ENCODE data around the gene DNAJC8. TPM values are rescaled to one million over a fixed set of nuclear protein-coding genes. Genes with fewer than 3 reads are reported as not detected.

DNAJC8 gene
- total RNA-seq, 1 donor from 2014 or later: 90.2 TPM

- no peak overlapping the region for H3K27ac Mint-ChIP-seq
- H3K36me3 Mint-ChIP-seq: peaks cover 3% of the 10 kb centered on the region
- DNase-seq (ENCODE audit: extremely low spot score, unreplicated experiment): no peak
- no peak for TF ChIP-seq CTCF (conservative IDR thresholded peaks at IDR 0.05)
- H3K9me3 Mint-ChIP-seq: no peaks in the 10 kb centered on the region
- H3K4me3 Mint-ChIP-seq: no peak overlapping the region
- no peaks in the 10 kb centered on the region for H3K4me1 Mint-ChIP-seq (ENCODE audit: unreplicated experiment)
- no peaks in the 10 kb centered on the region for H3K27me3 Mint-ChIP-seq
Measured at GRCh38 chr1:28209700-28210099, 23.1 kb downstream of the DNAJC8 start.

- TF ChIP-seq CTCF (conservative IDR thresholded peaks at IDR 0.05): peak; percentile 75
- Mint-ChIP-seq H3K4me1 (ENCODE audit: unreplicated experiment) (no peaks in the 10 kb centered on the region), H3K4me3 (no peak overlapping the region), H3K9me3 (no peaks in the 10 kb centered on the region), H3K36me3 (peaks cover 3% of the 10 kb centered on the region), H3K27me3 (no peaks in the 10 kb centered on the region), H3K27ac (no peak overlapping the region)
- DNase-seq (ENCODE audit: extremely low spot score, unreplicated experiment): no peak
Measured at GRCh38 chr1:28208818-28209441, 23.9 kb downstream of the DNAJC8 start.

- Mint-ChIP-seq H3K4me3 (no peak overlapping the region), H3K27ac (no peak overlapping the region), H3K4me1 (ENCODE audit: unreplicated experiment) (no peaks in the 10 kb centered on the region), H3K9me3 (no peaks in the 10 kb centered on the region), H3K36me3 (peaks cover 20% of the 10 kb centered on the region), H3K27me3 (no peaks in the 10 kb centered on the region)
- no peak for DNase-seq (ENCODE audit: extremely low spot score, unreplicated experiment)
- TF ChIP-seq CTCF (conservative IDR thresholded peaks at IDR 0.05): no peak
Measured at GRCh38 chr1:28205243-28205642, 27.6 kb downstream of the DNAJC8 start.

GRCh38 chr1:28200234-28200873 lies 32.5 kb downstream of the DNAJC8 start:
- Mint-ChIP-seq H3K36me3 (peaks cover 35% of the 10 kb centered on the region), H3K9me3 (no peaks in the 10 kb centered on the region), H3K27me3 (no peaks in the 10 kb centered on the region), H3K4me1 (ENCODE audit: unreplicated experiment) (peaks cover 6% of the 10 kb centered on the region), H3K4me3 (no peak overlapping the region), H3K27ac (no peak overlapping the region)
- no peak for TF ChIP-seq CTCF (conservative IDR thresholded peaks at IDR 0.05)
- no peak for DNase-seq (ENCODE audit: extremely low spot score, unreplicated experiment)

GRCh38 chr1:28199328-28200233 lies 33.2 kb downstream of the DNAJC8 start:
- peaks cover 35% of the 10 kb centered on the region for H3K36me3 Mint-ChIP-seq
- TF ChIP-seq CTCF (conservative IDR thresholded peaks at IDR 0.05): no peak
- DNase-seq (ENCODE audit: extremely low spot score, unreplicated experiment): no peak
- H3K27ac Mint-ChIP-seq: no peak overlapping the region
- no peak overlapping the region for H3K4me3 Mint-ChIP-seq
- no peaks in the 10 kb centered on the region for H3K27me3 Mint-ChIP-seq
- H3K9me3 Mint-ChIP-seq: no peaks in the 10 kb centered on the region
- peaks cover 6% of the 10 kb centered on the region for H3K4me1 Mint-ChIP-seq (ENCODE audit: unreplicated experiment)

All from type B pancreatic cell (in vitro differentiated cells).